HG02642 (cell line): ENCODE measurements around the gene MAP3K6.

Experiments used
- ATAC-seq: cut with Tn5 transposase; IDR thresholded peaks from one replicate; pipeline ENCODE4 v1.9.1; 2021; ENCODE audit warnings: mild to moderate bottlenecking; ENCODE audit not compliant: unreplicated experiment, poor library complexity

MAP3K6 gene

DNA sequence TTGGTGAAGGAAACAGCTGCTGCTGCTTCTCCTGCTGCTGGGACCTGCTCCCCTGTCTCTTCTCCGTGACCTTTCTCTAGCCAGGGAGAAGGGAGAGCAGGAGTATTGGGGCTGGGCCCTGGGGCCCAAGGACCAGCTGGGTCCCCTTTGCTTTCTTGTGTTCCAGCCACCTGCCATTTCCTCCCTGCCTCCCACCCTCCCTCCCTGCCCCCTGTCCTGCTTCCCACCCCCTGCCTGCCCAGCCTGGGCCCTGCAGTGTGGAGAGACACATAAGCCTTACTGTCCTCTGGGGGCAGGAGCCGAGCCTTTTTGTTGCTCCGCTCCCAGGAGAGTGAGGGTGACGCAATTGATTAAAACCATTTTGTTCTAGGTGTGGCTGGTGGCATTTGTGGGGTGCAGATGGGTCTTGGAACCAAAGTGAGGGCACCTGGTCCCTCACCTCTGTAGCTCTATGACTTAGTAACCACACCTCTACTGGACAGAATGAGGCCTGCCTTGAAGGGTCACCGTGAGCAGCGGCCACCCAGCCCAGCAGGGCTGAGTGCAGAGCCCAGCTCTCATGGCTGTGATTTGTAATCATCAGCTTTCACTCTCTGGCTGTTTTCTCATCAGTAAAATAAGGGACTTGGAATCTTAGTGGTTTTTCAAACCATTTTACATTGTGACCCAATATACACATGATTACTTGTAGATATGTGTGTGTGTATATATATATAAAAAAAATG is 58.7 kb downstream of the MAP3K6 start:
- ATAC-seq = no peak

- no peak for ATAC-seq
These were observed 59.6 kb downstream of the MAP3K6 start for GRCh38 chr1:27306892-27307761.

- no peak for ATAC-seq
These were observed 60.7 kb downstream of the MAP3K6 start for GRCh38 chr1:27306071-27306470.
